ENCODE results near the gene SPINK6. TPM values are rescaled to one million over a fixed set of nuclear protein-coding genes. Genes with fewer than 3 reads are reported as not detected.

The SPINK6 gene, protein sequence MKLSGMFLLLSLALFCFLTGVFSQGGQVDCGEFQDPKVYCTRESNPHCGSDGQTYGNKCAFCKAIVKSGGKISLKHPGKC
- total RNA-seq = 1.7 TPM in 1 of 2 replicates, not detected in the other

DNA sequence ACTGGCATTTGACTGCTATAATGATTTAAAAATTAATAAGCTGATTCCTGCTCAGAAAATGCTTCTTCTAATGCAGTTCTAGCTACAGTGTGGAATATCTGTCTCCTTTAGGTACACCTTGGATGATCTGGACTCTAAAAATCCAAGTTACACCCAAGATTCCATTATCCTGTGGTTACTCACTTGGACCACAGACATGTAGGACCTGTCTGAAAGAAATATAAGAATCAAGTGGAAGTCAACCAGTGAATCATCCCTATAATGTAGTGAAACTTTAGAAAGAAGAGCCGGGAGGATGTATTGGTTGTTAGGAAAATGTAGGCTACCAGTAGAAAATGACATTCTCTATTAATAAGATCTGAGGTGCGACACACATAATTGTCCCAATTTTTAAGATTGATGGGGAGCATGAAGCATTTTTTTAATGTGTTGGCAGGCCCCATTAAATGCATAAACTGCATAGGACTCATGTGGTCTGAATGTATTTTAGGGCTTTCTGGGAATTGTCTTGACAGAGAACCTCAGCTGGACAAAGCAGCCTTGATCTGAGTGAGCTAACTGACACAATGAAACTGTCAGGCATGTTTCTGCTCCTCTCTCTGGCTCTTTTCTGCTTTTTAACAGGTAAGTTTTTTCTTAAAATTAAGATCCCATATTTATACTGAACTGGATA, at the start of gene SPINK6:
SPINK6 (plus strand) TSS at position 512 of the 673 bp plus-strand sequence; CDS start at position 567, 55 bp downstream.

DNA sequence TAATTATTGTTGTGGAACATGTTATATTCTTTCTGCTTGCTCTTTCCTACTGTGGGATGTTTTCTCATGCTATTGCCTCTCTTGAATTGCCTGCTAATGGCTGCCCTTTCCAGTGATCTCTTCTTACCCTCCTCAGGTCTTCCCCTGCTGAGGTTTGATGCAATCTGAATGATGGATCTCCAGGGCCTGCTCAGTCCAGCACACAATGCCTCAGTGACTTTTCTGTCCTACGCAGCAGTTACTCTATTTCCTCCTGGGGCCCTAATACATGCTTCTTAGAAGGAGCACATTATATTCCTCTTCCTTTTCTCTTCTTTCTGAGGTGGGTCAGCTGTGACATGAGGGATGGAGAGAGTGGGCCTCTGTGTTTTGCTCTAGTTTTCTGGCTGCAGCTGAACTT, 34.6 kb upstream of the SPINK6 start, which contains the start of gene SPINK14:
SPINK14 (plus strand) TSS at position 301 of the 400 bp plus-strand sequence. CDS start 1,187 bp downstream, outside the sequence.

DNA sequence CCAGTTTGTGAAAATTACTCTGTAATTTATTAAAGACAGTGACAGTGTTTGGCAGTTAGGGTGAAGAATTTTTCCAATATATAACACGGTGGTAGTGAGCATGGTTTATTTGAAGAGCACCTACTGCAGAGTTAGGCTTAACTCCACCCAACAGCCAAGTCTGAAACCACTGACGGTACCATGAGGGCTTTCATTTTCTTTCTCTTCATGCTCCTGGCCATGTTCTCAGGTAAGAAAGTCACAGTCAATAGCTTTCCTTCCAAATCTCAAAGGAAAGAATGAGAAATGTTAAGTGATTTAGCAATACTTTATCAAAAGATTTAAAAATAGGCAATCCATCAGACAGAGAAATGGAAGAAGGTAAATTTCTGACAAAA, 35.6 kb downstream of the SPINK6 start, which contains the start of gene MARCOL:
MARCOL (plus strand) TSS at position 108 of the 377 bp plus-strand sequence; CDS start at position 181, 73 bp downstream.

Other genes with a start within 250 kb of the SPINK6 start
- 30.3 and 51.3 TPM in 2 replicates for gene SPINK5, start 139.1 kb upstream of the SPINK6 start, total RNA-seq
- gene SPINK14, start 34.5 kb upstream of the SPINK6 start, total RNA-seq = not detected in 2 replicates
- gene MARCOL, start 35.5 kb downstream of the SPINK6 start, total RNA-seq = not detected in 2 replicates
- gene SPINK13, start 65.8 kb downstream of the SPINK6 start, total RNA-seq = not detected in 2 replicates
- 1.9 and 37.3 TPM in 2 replicates for gene SPINK7, start 109.4 kb downstream of the SPINK6 start, total RNA-seq
- not detected in 2 replicates for gene SPINK9, start 132.5 kb downstream of the SPINK6 start, total RNA-seq
- gene FBXO38, start 180.9 kb downstream of the SPINK6 start, total RNA-seq = 33.5 and 50.0 TPM in 2 replicates

Data from nasal cavity respiratory epithelium epithelial cell of viscerocranial mucosa (primary cell).